ENCODE results near the gene MYO5C. TPM values are rescaled to one million over a fixed set of nuclear protein-coding genes. Genes with fewer than 3 reads are reported as not detected.

The MYO5C gene
- total RNA-seq, 1 donor, result not detected

- H3K4me3 ChIP-seq (ENCODE audit: low read depth, low read length), result no peak overlapping the region
- TF ChIP-seq CTCF (IDR thresholded peaks at IDR 0.05; ENCODE audit: insufficient read depth, low read depth, low read length), result no peak
- no peak for DNase-seq (ENCODE audit: low read depth)
Measured at GRCh38 chr15:52328680-52329079, 33.1 kb upstream of the MYO5C start.

- DNase-seq (ENCODE audit: low read depth), result peak; percentile 36
- TF ChIP-seq CTCF (IDR thresholded peaks at IDR 0.05; ENCODE audit: insufficient read depth, low read depth, low read length), result no peak
- no peak overlapping the region for H3K4me3 ChIP-seq (ENCODE audit: low read depth, low read length)
Measured at GRCh38 chr15:52326756-52327155, 31.2 kb upstream of the MYO5C start.

DNA sequence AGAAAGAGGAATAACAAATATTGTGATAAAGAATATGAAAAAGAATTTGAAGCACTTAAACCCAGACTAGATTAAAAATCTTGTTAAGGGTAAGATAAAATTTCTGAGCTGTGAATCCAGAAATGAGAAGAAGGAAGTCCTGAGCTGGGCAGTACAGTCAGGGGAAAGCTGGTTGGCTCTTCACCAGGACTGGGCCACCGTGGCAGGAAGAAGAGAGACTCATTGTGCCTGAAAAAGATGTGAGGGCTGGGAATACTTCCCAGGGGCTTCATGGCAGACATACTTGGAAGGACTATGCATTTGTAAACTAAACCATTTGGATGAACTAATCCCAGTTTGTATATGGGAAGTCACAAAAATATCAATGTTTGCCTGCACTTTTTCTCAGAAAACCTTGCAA lies 28.5 kb upstream of the MYO5C start:
- H3K4me3 ChIP-seq (ENCODE audit: low read depth, low read length), result no peak overlapping the region
- DNase-seq (ENCODE audit: low read depth), result no peak
- TF ChIP-seq CTCF (IDR thresholded peaks at IDR 0.05; ENCODE audit: insufficient read depth, low read depth, low read length), result no peak

- DNase-seq (ENCODE audit: low read depth), result no peak
- no peak for TF ChIP-seq CTCF (IDR thresholded peaks at IDR 0.05; ENCODE audit: insufficient read depth, low read depth, low read length)
- no peak overlapping the region for H3K4me3 ChIP-seq (ENCODE audit: low read depth, low read length)
Measured at GRCh38 chr15:52318729-52319500, 23.3 kb upstream of the MYO5C start.

- no peak for DNase-seq (ENCODE audit: low read depth)
- TF ChIP-seq CTCF (IDR thresholded peaks at IDR 0.05; ENCODE audit: insufficient read depth, low read depth, low read length), result no peak
- no peak overlapping the region for H3K4me3 ChIP-seq (ENCODE audit: low read depth, low read length)
Measured at GRCh38 chr15:52317688-52318087, 22.1 kb upstream of the MYO5C start.

DNA sequence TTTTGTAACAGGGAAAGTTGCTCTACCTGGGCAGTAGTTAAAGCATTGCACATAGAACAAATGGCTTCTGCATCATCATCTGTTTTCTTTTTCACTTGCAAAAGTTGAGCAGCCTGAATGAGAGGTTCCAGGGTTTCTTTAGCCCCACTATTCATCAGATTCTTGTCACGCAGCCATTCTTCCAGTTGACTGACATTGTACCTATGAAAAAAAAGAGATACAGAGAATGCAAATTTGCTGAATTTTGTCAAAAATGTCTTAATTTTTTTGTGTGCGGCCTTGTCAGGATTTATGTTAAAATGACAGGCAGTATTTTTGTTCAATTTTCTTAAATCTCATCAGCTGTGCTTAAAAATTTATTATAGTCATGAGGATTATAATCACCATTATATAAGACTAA lies 21.4 kb upstream of the MYO5C start:
- no peak for TF ChIP-seq CTCF (IDR thresholded peaks at IDR 0.05; ENCODE audit: insufficient read depth, low read depth, low read length)
- DNase-seq (ENCODE audit: low read depth), result no peak
- H3K4me3 ChIP-seq (ENCODE audit: low read depth, low read length), result no peak overlapping the region

DNA sequence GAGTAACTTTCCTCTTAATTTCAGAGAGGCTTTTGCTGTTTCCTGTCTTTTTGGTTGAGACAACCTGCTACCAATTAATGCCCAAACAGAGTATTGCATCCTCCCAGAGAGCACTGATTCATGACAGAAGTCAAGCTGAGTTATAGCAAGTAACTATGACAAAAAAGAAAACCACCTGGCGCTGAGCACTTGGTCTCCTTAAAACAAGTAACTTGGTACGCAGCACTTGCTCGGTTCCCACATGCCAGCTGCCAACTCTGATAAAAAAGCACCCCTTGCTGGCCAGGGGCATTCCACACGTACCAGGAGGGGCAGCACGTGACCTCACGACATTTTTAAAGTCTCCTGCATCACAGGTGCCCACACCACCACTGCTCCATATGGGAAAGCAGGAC lies 13.5 kb upstream of the MYO5C start:
- no peak for TF ChIP-seq CTCF (IDR thresholded peaks at IDR 0.05; ENCODE audit: insufficient read depth, low read depth, low read length)
- H3K4me3 ChIP-seq (ENCODE audit: low read depth, low read length), result no peak overlapping the region
- no peak for DNase-seq (ENCODE audit: low read depth)
